ENCODE data around the gene MROH8. TPM values are rescaled to one million over a fixed set of nuclear protein-coding genes. Genes with fewer than 3 reads are reported as not detected.
"Not testable (repeated sequence)": the region's sequence is repeated elsewhere in the genome, so short reads cannot be mapped to it uniquely, and the experiment has no call there.

MROH8 gene
- total RNA-seq, 2 experiments from 2014 or later = 2.1 to 3.1 TPM

GRCh38 chr20:37072293-37073196, 106.8 kb downstream of the MROH8 start:
- H3K27ac Mint-ChIP-seq = peak overlapping the region; percentile 80

GRCh38 chr20:37071481-37071911, 107.9 kb downstream of the MROH8 start:
- CTCF ChIA-PET = no interaction called here
- peaks cover 5% of the 10 kb centered on the region for H3K9me3 Mint-ChIP-seq

More at GRCh38 chr20:37072293-37073196, 106.8 kb downstream of the MROH8 start:
- H3K36me3 Mint-ChIP-seq (ENCODE audit: low read depth) = peaks cover 41% of the 10 kb centered on the region
- peaks cover 5% of the 10 kb centered on the region for H3K9me3 Mint-ChIP-seq
- ATAC-seq (no peak), DNase-seq (no peak)
- no peak overlapping the region for H3K4me3 Mint-ChIP-seq
- H3K27me3 Mint-ChIP-seq = no peaks in the 10 kb centered on the region
- ChIA-PET POLR2A (interaction anchor here (0.6 to 1.9 kb wide), 3 partner anchors 16 to 23 kb away, joined by 3 to 13 read pairs (median 3); partner anchors contain the start of gene RBL1), CTCF (interaction anchor here (0.9 to 1.0 kb wide), 2 partner anchors 11 to 153 kb away, joined by 3 to 5 read pairs; no protein-coding TSS in a partner anchor)
- no peak for TF ChIP-seq CTCF (IDR thresholded peaks at IDR 0.05)
- intact Hi-C loops (cut with micrococcal nuclease) = no loop called here
- H3K4me1 Mint-ChIP-seq (ENCODE audit: low read depth) = peaks cover 29% of the 10 kb centered on the region

GRCh38 chr20:37069563-37069962, 109.8 kb downstream of the MROH8 start:
- not testable (repeated sequence) for ATAC-seq

More at GRCh38 chr20:37071481-37071911, 107.9 kb downstream of the MROH8 start:
- Mint-ChIP-seq H3K4me3 (peak overlapping the region; percentile 26), H3K4me1 (ENCODE audit: low read depth) (peaks cover 24% of the 10 kb centered on the region), H3K27me3 (no peaks in the 10 kb centered on the region), H3K36me3 (ENCODE audit: low read depth) (peaks cover 46% of the 10 kb centered on the region), H3K27ac (peak overlapping the region; percentile 80)
- POLR2A ChIA-PET = no interaction called here
- DNase-seq = peak; percentile 58
- TF ChIP-seq CTCF (IDR thresholded peaks at IDR 0.05) = no peak
- intact Hi-C loops (cut with micrococcal nuclease) = no loop called here
- peak; percentile 95 for ATAC-seq

GRCh38 chr20:37066168-37066567, 113.2 kb downstream of the MROH8 start:
- H3K4me3 Mint-ChIP-seq = no peak overlapping the region
- ChIA-PET CTCF (interaction anchor here (1.2 to 2.8 kb wide), 2 partner anchors 15 to 19 kb away, joined by 4 to 6 read pairs; no protein-coding TSS in a partner anchor), POLR2A (no interaction called here)
- no peaks in the 10 kb centered on the region for H3K27me3 Mint-ChIP-seq
- intact Hi-C loops (cut with micrococcal nuclease) = no loop called here
- ATAC-seq (no peak), DNase-seq (no peak)
- peaks cover 6% of the 10 kb centered on the region for H3K4me1 Mint-ChIP-seq (ENCODE audit: low read depth)
- no peaks in the 10 kb centered on the region for H3K9me3 Mint-ChIP-seq
- peaks cover 37% of the 10 kb centered on the region for H3K36me3 Mint-ChIP-seq (ENCODE audit: low read depth)
- no peak for TF ChIP-seq CTCF (IDR thresholded peaks at IDR 0.05)
- H3K27ac Mint-ChIP-seq = no peak overlapping the region

More at GRCh38 chr20:37069563-37069962, 109.8 kb downstream of the MROH8 start:
- H3K4me3 Mint-ChIP-seq; POLR2A ChIA-PET; CTCF ChIA-PET; DNase-seq; intact Hi-C loops (cut with micrococcal nuclease); H3K27ac Mint-ChIP-seq; H3K9me3 Mint-ChIP-seq; H3K27me3 Mint-ChIP-seq: not testable (repeated sequence)
- H3K36me3 Mint-ChIP-seq (ENCODE audit: low read depth) = peaks cover 44% of the 10 kb centered on the region
- peaks cover 21% of the 10 kb centered on the region for H3K4me1 Mint-ChIP-seq (ENCODE audit: low read depth)

- ATAC-seq = no peak
- intact Hi-C loops (cut with micrococcal nuclease) = no loop called here
- Mint-ChIP-seq H3K4me1 (ENCODE audit: low read depth) (no peaks in the 10 kb centered on the region), H3K27ac (no peak overlapping the region), H3K9me3 (no peaks in the 10 kb centered on the region), H3K4me3 (no peak overlapping the region), H3K36me3 (ENCODE audit: low read depth) (peaks cover 63% of the 10 kb centered on the region), H3K27me3 (no peaks in the 10 kb centered on the region)
- DNase-seq = no peak
- ChIA-PET POLR2A (interaction anchor here (1.5 kb wide), 1 partner anchor 36 kb away, joined by 3 read pairs; no protein-coding TSS in a partner anchor), CTCF (no interaction called here)
- TF ChIP-seq CTCF (IDR thresholded peaks at IDR 0.05) = no peak
Measured at GRCh38 chr20:37055276-37055675, 124.1 kb downstream of the MROH8 start.
